HEK293 (cell line): Measurements from ENCODE around the gene ENDOV.
A peak's percentile ranks its signal among the peaks of the same experiment; 100 is the strongest.

Experiments
- CTCF ChIA-PET: fragments of 350-600 bp; formaldehyde crosslinking; extraction: SDS; loops from one replicate; lab custom pipeline; 2021; ENCODE audit warnings: antibody characterized with exemption; lab: Yijun Ruan, JAX
- POLR2A ChIA-PET: fragments of 300-600 bp; formaldehyde crosslinking; extraction: SDS; loops from one replicate; lab custom pipeline; 2020; ENCODE audit warnings: antibody characterized with exemption, inconsistent platforms; lab: Yijun Ruan, JAX
- H3K27ac ChIP-seq: fragments of 200-500 bp; sonication (Bioruptor generic); 2 replicates; pipeline ENCODE4 v1.5.1; 2014; ENCODE audit warnings: low read depth, low read length, control low read depth, inconsistent platforms; ENCODE audit errors: extremely low read depth
- H3K36me3 ChIP-seq, 2 experiments: fragments of 200-500 bp in 1 of 2; sonication (Bioruptor generic) in 1 of 2; 1 replicate in 1 of 2; 2 replicates in 1 of 2; pipeline ENCODE4 v1.5.1; 2014 to 2017; ENCODE audit warnings: inconsistent platforms in 2 of 2, low read length in 2 of 2; ENCODE audit not compliant: control insufficient read depth in 2 of 2, insufficient read depth in 1 of 2
- H3K4me1 ChIP-seq: fragments of 200-500 bp; sonication (Bioruptor generic); 2 replicates; pipeline ENCODE4 v1.5.1; 2014; ENCODE audit warnings: mild to moderate bottlenecking, low read length, inconsistent platforms; ENCODE audit not compliant: control insufficient read depth, insufficient read depth
- H3K4me3 ChIP-seq: 2 replicates; pipeline ENCODE4 v1.5.1; 2011; ENCODE audit warnings: low read depth, mild to moderate bottlenecking, control low read depth, low read length, moderate library complexity
- H3K9me3 ChIP-seq: fragments of 200-500 bp; sonication (Bioruptor generic); 2 replicates; pipeline ENCODE4 v1.5.1; 2014; ENCODE audit warnings: low read depth, low read length, inconsistent platforms; ENCODE audit not compliant: control insufficient read depth, insufficient read depth
- BCL6B ChIP-seq: fragments of 450-650 bp; formaldehyde crosslinking; IDR thresholded peaks from 2 replicates; pipeline ENCODE4 v1.5.1; 2017; ENCODE audit warnings: missing biosample characterization, missing genetic modification characterization
- CTCF ChIP-seq: fragments of 450-650 bp; formaldehyde crosslinking; IDR thresholded peaks from 2 replicates; pipeline ENCODE4 v1.5.1; 2016; ENCODE audit warnings: missing biosample characterization, missing genetic modification characterization
- FEZF1 ChIP-seq: fragments of 450-650 bp; formaldehyde crosslinking; IDR thresholded peaks from 2 replicates; pipeline ENCODE4 v1.5.1; 2016; ENCODE audit warnings: missing biosample characterization, missing genetic modification characterization
- GLIS2 ChIP-seq: fragments of 450-650 bp; formaldehyde crosslinking; IDR thresholded peaks from 2 replicates; pipeline ENCODE4 v1.5.1; 2016; ENCODE audit warnings: missing biosample characterization, missing genetic modification characterization
- IKZF3 ChIP-seq: fragments of 450-650 bp; IDR thresholded peaks from 2 replicates; pipeline ENCODE4 v1.5.0; 2018; ENCODE audit warnings: missing biosample characterization, mild to moderate bottlenecking, missing genetic modification characterization, moderate library complexity
- PRDM10 ChIP-seq: fragments of 450-650 bp; formaldehyde crosslinking; IDR thresholded peaks from 2 replicates; pipeline ENCODE4 v1.5.1; 2016; ENCODE audit warnings: missing biosample characterization, missing genetic modification characterization
- SP3 ChIP-seq: fragments of 450-650 bp; formaldehyde crosslinking; IDR thresholded peaks from 2 replicates; pipeline ENCODE4 v1.5.1; 2016; ENCODE audit warnings: missing biosample characterization, missing genetic modification characterization
- ZBTB20 ChIP-seq: fragments of 450-650 bp; formaldehyde crosslinking; IDR thresholded peaks from 2 replicates; pipeline ENCODE4 v1.5.1; 2016; ENCODE audit warnings: missing biosample characterization, missing genetic modification characterization
- ZNF133 ChIP-seq: fragments of 450-650 bp; formaldehyde crosslinking; IDR thresholded peaks from 2 replicates; pipeline ENCODE4 v1.5.1; 2016; ENCODE audit warnings: missing biosample characterization, missing genetic modification characterization
- ZNF155 ChIP-seq: fragments of 450-650 bp; formaldehyde crosslinking; IDR thresholded peaks from 2 replicates; pipeline ENCODE4 v1.5.1; 2016; ENCODE audit warnings: missing biosample characterization, missing genetic modification characterization
- ZNF214 ChIP-seq: fragments of 450-650 bp; formaldehyde crosslinking; IDR thresholded peaks from 2 replicates; pipeline ENCODE4 v1.5.1; 2017; ENCODE audit warnings: missing biosample characterization, mild to moderate bottlenecking, missing genetic modification characterization, borderline replicate concordance
- ZNF26 ChIP-seq: fragments of 450-650 bp; formaldehyde crosslinking; IDR thresholded peaks from 2 replicates; pipeline ENCODE4 v1.5.1; 2016; ENCODE audit warnings: missing biosample characterization, missing genetic modification characterization
- ZNF350 ChIP-seq: fragments of 450-650 bp; formaldehyde crosslinking; IDR thresholded peaks from 2 replicates; pipeline ENCODE4 v1.5.0; 2017; ENCODE audit warnings: missing biosample characterization, mild to moderate bottlenecking, missing genetic modification characterization
- ZNF354C ChIP-seq: fragments of 450-650 bp; formaldehyde crosslinking; IDR thresholded peaks from 2 replicates; pipeline ENCODE4 v1.5.1; 2016; ENCODE audit warnings: missing biosample characterization, missing genetic modification characterization, low read depth, borderline replicate concordance
- ZNF449 ChIP-seq: fragments of 450-650 bp; formaldehyde crosslinking; IDR thresholded peaks from 2 replicates; pipeline ENCODE4 v1.5.1; 2017; ENCODE audit warnings: missing biosample characterization, mild to moderate bottlenecking, missing genetic modification characterization, moderate library complexity
- ZNF645 ChIP-seq: fragments of 450-650 bp; formaldehyde crosslinking; IDR thresholded peaks from 2 replicates; pipeline ENCODE4; 2016; ENCODE audit warnings: missing biosample characterization, missing genetic modification characterization
- ZSCAN5A ChIP-seq: fragments of 450-650 bp; formaldehyde crosslinking; IDR thresholded peaks from 2 replicates; pipeline ENCODE4 v1.5.1; 2016; ENCODE audit warnings: missing biosample characterization, missing genetic modification characterization

Gene ENDOV

GRCh38 chr17:80442764-80443163 lies 27.8 kb downstream of the ENDOV start:
- Histone ChIP-seq H3K4me3 (no peak overlapping the region), H3K27ac (no peak overlapping the region), H3K9me3 (no peaks in the 10 kb centered on the region), H3K36me3 (no peaks in the 10 kb centered on the region), H3K4me1 (no peaks in the 10 kb centered on the region)
- ChIA-PET POLR2A (interaction anchor here (0.6 to 2.4 kb wide), 2 partner anchors 12 to 102 kb away, joined by 3 to 13 read pairs; partner anchors contain the start of gene RPTOR), CTCF (interaction anchor here (0.6 to 0.8 kb wide), 3 partner anchors 18 to 780 kb away, joined by 3 to 4 read pairs (median 4); no protein-coding TSS in a partner anchor)
- TF ChIP-seq ZNF214 (tag by site-specific recombination) (no peak), IKZF3 (tag by site-specific recombination) (no peak), PRDM10 (tag by site-specific recombination) (peak; percentile 93), ZNF449 (no peak), GLIS2 (no peak), SP3 (tag by site-specific recombination) (no peak), CTCF (tag by site-specific recombination) (no peak)

GRCh38 chr17:80443498-80443897 lies 28.5 kb downstream of the ENDOV start:
- Histone ChIP-seq H3K27ac (no peak overlapping the region), H3K9me3 (no peaks in the 10 kb centered on the region), H3K4me1 (no peaks in the 10 kb centered on the region), H3K36me3 (no peaks in the 10 kb centered on the region), H3K4me3 (no peak overlapping the region)
- ChIA-PET POLR2A (interaction anchor here (2.4 kb wide), 1 partner anchor 11 kb away, joined by 13 read pairs; no protein-coding TSS in a partner anchor), CTCF (interaction anchor here (0.5 to 0.8 kb wide), 2 partner anchors 134 to 780 kb away, joined by 3 to 7 read pairs; no protein-coding TSS in a partner anchor)
- TF ChIP-seq ZBTB20 = no peak
- no peak for TF ChIP-seq FEZF1
- TF ChIP-seq BCL6B (tag by site-specific recombination) = no peak
- no peak for TF ChIP-seq ZNF645 (tag by site-specific recombination)
- TF ChIP-seq ZSCAN5A (tag by site-specific recombination) = no peak
- TF ChIP-seq ZNF26 (tag by site-specific recombination) = no peak
- TF ChIP-seq ZNF133 (tag by site-specific recombination) = no peak
- TF ChIP-seq ZNF354C (tag by site-specific recombination) = no peak
- TF ChIP-seq ZNF155 = no peak
- TF ChIP-seq ZNF350 (tag by site-specific recombination) = no peak
